GM18502 (cell line): ENCODE measurements around the gene C11orf68.
A peak's percentile ranks its signal among the peaks of the same experiment; 100 is the strongest.

Experiments
- ATAC-seq: cut with Tn5 transposase; IDR thresholded peaks from one replicate; pipeline ENCODE4 v1.9.1; 2021; ENCODE audit warnings: mild to moderate bottlenecking; ENCODE audit not compliant: unreplicated experiment, poor library complexity

C11orf68 gene

DNA sequence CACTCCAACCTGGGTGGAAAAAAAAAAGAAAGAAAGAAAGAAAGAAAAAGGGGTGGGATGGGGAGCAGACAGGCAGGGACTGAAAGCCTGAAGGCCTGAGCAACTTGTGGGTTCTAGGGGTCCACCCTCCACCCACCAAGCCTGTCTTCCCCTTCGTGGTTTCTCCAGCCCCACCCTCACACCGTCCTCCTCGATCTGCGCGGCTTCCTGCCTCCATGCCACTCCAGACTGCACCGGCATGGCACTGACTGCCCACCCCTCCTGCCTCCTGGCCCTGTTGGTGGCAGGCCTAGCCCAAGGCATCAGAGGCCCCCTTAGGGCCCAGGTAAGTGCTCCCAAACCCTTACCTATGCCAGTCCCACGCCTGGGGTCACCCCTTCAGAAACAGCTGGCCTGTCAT, 39.2 kb downstream of the C11orf68 start, which contains the start of gene CTSW:
CTSW (plus strand) TSS at position 221 of the 400 bp plus-strand sequence; CDS start at position 239, 18 bp downstream.
- no peak for ATAC-seq

DNA sequence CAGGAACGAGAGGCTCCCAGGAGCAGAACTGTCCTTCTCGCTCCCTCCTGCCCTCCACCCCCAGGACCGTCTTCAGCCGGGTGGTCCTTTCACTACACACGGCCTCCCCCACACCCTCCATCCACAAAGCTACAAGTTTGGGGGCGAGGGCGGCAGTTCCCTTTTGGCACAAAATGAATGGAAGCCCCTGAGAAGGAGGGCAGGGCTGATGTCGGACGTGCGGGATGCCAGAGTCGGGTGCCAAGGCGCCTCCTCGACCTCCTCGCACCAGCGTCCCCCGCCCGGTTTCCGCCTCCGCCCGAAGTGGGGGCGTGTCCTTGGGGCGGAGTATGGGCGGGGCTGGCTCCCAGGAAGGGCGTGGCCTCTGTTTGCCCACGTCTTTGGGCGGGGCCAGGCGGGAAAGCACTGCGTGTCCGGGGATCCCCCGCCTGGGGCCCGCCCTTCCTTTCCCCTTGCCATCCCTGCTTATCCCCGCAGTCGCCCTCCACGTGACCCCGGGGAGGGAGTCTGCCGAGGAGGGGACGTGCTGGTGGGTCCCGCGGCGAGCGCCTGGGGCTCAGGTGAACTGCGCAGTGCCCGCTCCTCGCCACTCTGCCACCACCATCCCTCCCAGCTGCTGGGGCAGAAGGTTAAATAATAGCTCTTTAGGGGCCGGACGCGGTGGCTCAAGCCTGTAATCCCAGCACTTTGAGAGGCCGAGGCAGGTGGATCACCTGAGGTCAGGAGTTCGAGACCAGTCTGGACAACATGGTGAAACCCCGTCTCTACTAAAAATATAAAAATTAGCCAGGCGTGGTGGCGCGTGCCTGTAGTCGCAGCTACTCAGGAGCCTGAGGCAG, 45.3 kb downstream of the C11orf68 start:
- peak; percentile 81 for ATAC-seq

DNA sequence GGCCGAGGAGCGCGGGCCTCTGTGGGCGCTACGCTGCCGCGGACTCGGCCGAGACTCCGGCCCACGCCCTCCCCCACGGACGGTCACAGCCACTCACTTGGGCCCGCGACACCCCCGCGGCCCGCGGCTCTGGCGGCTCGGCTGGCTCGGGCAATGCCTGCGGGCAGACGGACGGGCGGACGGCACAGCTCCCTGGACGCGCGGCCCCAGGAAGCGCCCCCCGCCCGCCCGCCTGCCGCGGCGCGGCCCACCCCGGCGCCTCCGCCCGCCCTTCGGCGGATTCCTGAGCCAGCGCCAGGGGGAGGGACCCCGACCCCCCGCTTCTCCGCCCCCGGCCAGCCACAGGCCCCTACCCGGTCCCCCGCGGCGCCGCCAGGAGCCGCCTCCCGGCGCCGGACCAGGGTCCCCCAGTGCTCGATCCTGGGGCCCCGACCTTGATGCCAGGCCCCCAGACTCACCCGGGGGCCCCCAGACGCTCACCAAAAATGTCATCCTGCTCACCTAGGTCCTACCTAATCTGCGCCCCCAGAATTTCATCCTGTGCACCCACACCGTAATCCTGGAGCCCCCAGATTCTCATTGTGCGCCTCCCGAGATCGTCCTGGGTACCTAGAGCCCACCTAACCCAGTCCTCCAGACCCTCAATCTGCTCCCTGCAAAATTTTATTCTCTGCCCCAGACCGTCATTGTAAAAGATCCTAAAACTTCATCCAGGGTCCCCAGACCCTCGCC, 46.1 kb downstream of the C11orf68 start, which contains the start of gene EFEMP2:
EFEMP2 (minus strand) TSS at position 215 of the 732 bp plus-strand sequence. CDS start 446 bp downstream, outside the sequence.
- ATAC-seq: no peak

DNA sequence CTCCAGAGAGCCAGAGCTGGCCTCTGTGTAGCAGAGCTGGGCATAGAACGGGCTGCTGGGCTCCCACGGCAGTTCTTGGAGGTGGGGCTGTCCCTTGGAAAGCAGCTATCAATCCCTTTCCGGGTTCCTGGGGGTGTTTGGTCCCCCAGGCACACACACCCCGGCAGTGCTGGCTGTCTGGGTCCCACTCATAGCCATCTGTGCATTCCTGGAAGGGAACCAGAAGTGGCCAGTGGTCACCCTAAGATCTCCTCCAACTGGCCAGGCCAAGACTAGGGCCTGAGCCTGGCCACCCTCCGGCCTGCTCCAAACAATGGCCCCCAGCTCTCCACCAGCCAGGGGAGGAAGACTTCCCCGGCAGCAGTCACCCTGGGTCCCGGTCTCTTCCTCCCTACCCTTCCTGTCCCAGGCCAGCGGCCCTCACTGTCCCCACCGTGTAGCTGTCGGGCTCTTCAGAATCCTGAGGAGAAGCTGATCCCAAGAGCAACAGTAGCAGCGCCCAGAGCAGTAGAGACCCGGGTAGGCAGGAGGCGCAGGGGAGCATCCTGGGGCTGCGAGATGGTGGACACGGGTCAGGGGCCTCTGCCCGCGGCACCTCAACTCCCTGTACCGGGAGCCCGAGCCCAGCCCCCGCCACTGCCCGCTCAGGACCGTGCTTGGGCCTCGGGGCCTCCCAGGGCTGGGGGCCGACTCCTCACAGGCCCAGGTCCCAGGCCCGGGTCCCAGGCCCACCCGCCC, 46.9 kb downstream of the C11orf68 start:
- ATAC-seq: no peak

DNA sequence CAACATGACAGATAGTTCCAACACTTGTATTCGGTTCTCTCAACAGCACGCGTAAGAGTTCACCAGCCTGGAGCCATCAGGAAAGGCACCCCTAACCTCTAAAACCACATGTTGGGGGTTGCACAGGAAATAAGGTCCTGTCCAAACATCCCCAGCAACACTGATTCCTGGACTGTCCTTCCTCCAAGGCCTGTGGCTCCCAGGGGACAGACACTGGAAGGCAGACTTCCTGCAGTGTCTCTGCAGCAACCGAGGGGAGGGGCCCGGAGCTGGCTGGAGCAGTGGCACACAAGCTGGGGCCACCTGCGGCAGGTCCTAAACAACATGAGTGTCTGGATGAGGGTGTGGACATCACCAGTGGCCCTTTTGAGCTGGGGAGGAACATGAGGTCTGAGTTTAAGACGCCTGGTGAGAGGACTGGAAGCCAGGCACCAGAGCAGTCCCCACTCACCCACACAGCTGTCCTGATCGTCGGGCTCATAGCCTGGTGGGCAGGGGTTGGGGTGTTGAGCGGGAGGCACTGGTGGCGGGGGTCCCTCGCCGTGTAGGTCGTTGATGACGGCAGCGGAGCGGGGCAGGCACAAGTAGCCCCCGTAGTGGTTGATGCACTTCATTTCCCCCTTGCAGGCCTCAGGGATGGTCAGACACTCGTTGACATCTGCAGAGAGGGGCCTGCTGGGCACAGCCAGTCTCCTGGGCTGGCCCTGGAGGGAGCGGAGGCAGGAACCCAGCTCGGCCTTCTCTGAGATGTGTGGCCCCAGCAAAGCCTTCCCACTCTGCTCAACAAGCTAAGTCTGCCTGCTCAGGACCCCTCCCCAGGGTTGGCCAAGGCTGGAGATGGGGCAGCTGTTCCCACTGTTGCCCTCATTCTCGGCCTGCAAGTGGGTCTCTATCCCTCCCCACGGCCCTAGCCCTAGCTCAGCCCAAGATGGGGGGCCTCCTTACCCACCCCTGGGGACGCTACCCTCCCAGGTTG, 47.9 kb downstream of the C11orf68 start:
- no peak for ATAC-seq

DNA sequence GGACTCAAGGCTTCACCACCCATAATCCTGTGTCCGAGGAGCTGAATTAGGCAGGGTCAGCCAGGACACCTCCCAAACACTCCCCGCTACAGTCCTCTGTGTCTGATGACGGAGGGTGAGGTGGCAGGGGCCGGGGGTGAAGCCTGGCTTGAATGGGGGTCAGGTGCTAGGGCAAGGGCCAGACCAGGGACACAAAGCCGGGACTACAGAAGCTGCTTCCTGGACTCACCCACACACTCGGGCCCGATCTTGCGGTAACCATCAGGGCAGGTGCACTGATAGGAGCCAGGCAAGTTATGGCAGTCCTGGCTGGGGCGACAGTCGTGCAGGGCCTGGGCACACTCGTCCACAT, 48.6 kb downstream of the C11orf68 start:
- ATAC-seq: no peak

DNA sequence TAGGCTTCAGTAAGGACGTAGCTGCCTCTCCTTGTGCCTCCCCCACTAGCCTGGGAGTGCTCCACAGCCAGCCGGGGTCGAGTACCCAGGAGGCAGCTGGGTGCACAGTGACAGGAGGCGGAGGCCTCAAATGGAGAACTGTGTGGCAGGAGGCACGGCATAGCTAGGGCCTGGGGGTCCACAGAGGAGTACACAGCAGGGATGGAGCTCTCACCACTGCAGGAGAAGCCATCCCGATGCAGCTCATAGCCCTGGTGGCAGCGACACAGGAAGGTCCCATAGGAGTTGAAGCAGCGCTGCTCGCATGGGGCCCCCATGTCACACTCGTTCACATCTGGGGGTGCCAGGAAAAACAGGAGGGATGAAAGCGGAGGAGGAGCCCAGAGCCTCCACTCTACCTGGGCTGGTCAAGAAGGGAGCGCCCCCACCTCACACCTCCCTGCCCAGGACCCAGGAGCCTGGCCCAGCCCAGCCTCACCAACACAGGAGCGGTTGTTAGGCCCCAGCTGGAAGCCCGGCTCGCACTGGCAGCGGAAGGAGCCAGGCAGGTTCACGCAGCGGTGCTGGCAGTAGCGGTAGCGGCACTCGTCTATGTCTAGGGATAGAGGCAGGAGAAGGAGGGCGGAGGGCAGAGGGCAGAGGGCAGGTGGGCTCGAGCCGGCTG, 49.1 kb downstream of the C11orf68 start:
- ATAC-seq: no peak

DNA sequence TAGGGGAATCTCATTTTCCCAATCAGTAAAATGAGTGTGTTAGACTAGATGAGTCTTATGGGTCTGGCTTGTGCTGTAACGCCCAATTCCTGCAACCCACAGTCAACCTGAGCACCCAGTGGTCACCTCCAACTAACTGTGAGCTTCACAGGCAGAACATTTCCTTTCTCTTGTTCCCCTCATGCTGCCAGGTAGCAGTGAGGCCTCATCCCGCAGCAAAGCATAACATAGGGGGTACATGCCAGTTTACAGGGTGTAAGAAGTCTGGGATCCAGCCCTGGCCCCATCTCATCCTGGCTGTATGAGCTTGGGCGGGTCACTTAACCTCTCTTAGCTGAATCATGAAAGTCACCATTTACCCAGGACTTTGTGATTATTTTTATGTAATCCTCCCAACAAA, 50.0 kb downstream of the C11orf68 start:
- ATAC-seq: no peak

DNA sequence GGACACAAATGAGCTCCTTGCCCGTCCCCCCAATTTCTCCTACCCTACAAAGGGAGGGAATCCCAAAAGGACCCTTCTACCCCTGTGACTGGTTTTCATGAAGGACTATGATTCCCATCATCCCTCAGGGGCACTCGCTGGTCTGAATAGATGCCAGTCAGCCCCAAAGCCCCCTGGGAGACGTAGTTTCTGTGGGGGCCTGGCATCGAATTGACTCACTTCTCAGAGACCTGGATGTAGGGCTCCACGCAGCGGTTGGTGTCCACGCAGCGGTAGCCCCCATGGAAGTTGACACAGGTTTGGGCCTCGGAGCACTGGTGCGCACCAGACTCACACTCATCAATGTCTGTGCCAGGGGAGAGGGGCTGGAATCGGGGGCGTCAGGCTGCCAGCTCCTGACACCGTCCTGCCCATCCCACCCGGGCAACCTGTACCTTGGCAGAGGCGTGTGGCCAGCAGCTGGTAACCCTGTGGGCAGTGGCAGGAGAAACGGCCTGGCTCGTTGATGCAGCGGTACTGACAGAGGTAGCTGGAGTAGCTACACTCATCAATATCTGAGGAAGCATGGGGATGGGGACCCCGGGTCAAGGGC, 50.7 kb downstream of the C11orf68 start:
- no peak for ATAC-seq

DNA sequence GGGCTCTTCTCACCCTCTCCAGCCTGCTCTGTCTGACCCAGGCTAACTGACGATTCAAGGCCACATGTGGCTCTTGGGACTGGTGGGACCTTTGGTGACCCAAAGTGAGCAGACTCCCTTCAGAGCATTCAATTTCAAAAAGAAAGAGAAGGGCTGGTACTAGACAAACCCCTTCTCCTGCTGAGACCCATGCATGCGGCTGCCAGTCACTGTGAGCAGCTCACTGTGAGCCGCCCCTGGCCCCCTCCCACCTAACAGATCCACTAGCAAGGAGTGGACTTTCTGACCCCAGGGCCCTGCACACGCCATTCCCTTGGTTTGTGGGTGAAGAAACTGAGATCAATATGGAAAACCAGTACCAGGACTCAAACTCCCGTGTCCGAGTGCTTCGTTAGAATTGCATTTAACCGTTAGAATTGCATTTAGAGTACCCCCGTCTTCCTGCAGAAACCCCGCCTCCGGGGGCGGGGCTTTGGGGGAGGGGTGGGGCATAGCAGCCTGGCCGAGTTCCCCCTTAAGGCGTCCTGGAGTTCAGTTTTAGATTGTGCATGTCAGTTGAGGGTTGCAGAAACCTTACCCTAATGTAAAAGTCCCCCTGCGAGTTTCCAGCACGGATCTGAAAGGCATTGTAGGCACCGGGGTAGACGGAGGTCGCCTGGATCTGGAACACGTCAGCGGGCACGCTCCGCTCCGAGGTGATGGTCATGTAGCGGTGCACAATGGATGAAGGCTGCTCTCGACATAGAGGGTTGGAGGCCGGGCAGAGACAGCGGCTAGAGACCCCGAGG, 51.4 kb downstream of the C11orf68 start:
- ATAC-seq: no peak
